CD14-positive monocyte (primary cell): ENCODE data around the gene NRG3. TPM values are rescaled to one million over a fixed set of nuclear protein-coding genes. Genes with fewer than 3 reads are reported as not detected.
A peak's percentile ranks its signal among the peaks of the same experiment; 100 is the strongest.

Experiments
- DNase-seq, 3 donors: peaks; one replicate each; pipeline ENCODE4 v3.0.0-alpha.2; 2011 to 2022
- H2AFZ ChIP-seq: 2 replicates; pipeline ENCODE4 v1.6.0; 2012; ENCODE audit warnings: mild to moderate bottlenecking, low read depth, low read length, inconsistent platforms; ENCODE audit not compliant: insufficient read depth, poor library complexity, severe bottlenecking
- H3K27ac ChIP-seq, 2 donors: 1 replicate in 1 of 2; 2 replicates in 1 of 2; pipeline ENCODE4 v1.5.1; 2012 to 2013; ENCODE audit warnings: low read length in 2 of 2, control low read depth in 1 of 2, inconsistent platforms in 1 of 2, low read depth in 1 of 2, mild to moderate bottlenecking in 1 of 2
- H3K27me3 ChIP-seq, 2 donors: one replicate each; pipeline versions ENCODE4 v1.6.0 to v1.6.1; 2011 to 2013; ENCODE audit warnings: low read length in 2 of 2; ENCODE audit not compliant: control insufficient read depth in 2 of 2, insufficient read depth in 2 of 2
- H3K36me3 ChIP-seq, 2 donors: replicated peaks in 1 of 2; 1 replicate in 1 of 2; 2 replicates in 1 of 2; pipeline versions ENCODE4 v1.5.1 to v1.6.1; 2012 to 2013; ENCODE audit warnings: low read length in 2 of 2, control low read depth in 1 of 2, inconsistent platforms in 1 of 2, mild to moderate bottlenecking in 1 of 2; ENCODE audit not compliant: insufficient read depth in 2 of 2, control insufficient read depth in 1 of 2
- H3K4me1 ChIP-seq, 2 donors: 1 replicate in 1 of 2; 2 replicates in 1 of 2; pipeline versions ENCODE4 v1.5.1 to v1.6.1; 2012 to 2013; ENCODE audit warnings: low read length in 2 of 2, control low read depth in 1 of 2, inconsistent platforms in 1 of 2, mild to moderate bottlenecking in 1 of 2, moderate library complexity in 1 of 2; ENCODE audit not compliant: insufficient read depth in 2 of 2, control insufficient read depth in 1 of 2
- H3K4me2 ChIP-seq: replicated peaks from 2 replicates; pipeline ENCODE3; 2012; ENCODE audit warnings: low read length, moderate library complexity, mild to moderate bottlenecking; ENCODE audit not compliant: poor library complexity, severe bottlenecking; ENCODE audit errors: extremely low read depth
- H3K4me3 ChIP-seq, 3 experiments: fragments of 200-600 bp in 1 of 3; sonication (generic) in 1 of 3; replicated peaks in 1 of 3; 1 replicate in 2 of 3; 2 replicates in 1 of 3; pipeline ENCODE4 v1.5.1; 2011 to 2013; ENCODE audit warnings: low read length in 3 of 3, mild to moderate bottlenecking in 3 of 3, control low read depth in 2 of 3, low read depth in 2 of 3, inconsistent platforms in 1 of 3, moderate library complexity in 1 of 3
- H3K79me2 ChIP-seq: 2 replicates; pipeline ENCODE4 v1.6.0; 2012; ENCODE audit warnings: mild to moderate bottlenecking, control low read depth, inconsistent platforms, low read length, moderate library complexity; ENCODE audit not compliant: insufficient read depth
- H3K9ac ChIP-seq: 2 replicates; pipeline ENCODE4 v1.6.0; 2017; ENCODE audit warnings: low read length, mild to moderate bottlenecking; ENCODE audit not compliant: insufficient read depth, poor library complexity, severe bottlenecking
- H3K9me3 ChIP-seq, 2 donors: replicated peaks in 1 of 2; 1 replicate in 1 of 2; 2 replicates in 1 of 2; pipeline versions ENCODE4 v1.5.1 to v1.6.1; 2012 to 2013; ENCODE audit warnings: low read length in 2 of 2, control low read depth in 1 of 2; ENCODE audit not compliant: control insufficient read depth in 1 of 2, insufficient read depth in 1 of 2
- H4K20me1 ChIP-seq: 2 replicates; pipeline ENCODE4 v1.6.0; 2012; ENCODE audit warnings: mild to moderate bottlenecking, low read length, control low read depth, moderate library complexity; ENCODE audit not compliant: insufficient read depth
- H3K27ac Mint-ChIP-seq, 7 donors: one replicate each; pipeline ENCODE4 v1.8.0; 2020; ENCODE audit warnings: mild to moderate bottlenecking in 7 of 7, mixed read lengths in 7 of 7, moderate library complexity in 6 of 7, inconsistent platforms in 2 of 7
- H3K27me3 Mint-ChIP-seq, 3 donors: one replicate each; pipeline ENCODE4 v1.8.0; 2021 to 2022; ENCODE audit warnings: low read depth in 3 of 3, mild to moderate bottlenecking in 3 of 3, mixed read lengths in 3 of 3, moderate library complexity in 3 of 3, inconsistent platforms in 1 of 3
- H3K36me3 Mint-ChIP-seq, 2 donors: one replicate each; pipeline ENCODE4 v1.8.0; 2020; ENCODE audit warnings: mixed read lengths in 2 of 2, inconsistent platforms in 1 of 2, mild to moderate bottlenecking in 1 of 2
- H3K4me1 Mint-ChIP-seq: one replicate; pipeline ENCODE4 v1.8.0; 2020; ENCODE audit warnings: mild to moderate bottlenecking, mixed read lengths
- H3K4me3 Mint-ChIP-seq, 2 donors: one replicate each; pipeline ENCODE4 v1.8.0; 2020; ENCODE audit warnings: mild to moderate bottlenecking in 2 of 2, mixed read lengths in 2 of 2, moderate library complexity in 1 of 2
- H3K9me3 Mint-ChIP-seq, 7 donors: one replicate each; pipeline ENCODE4 v1.8.0; 2020 to 2022; ENCODE audit warnings: mixed read lengths in 7 of 7, mild to moderate bottlenecking in 6 of 7, moderate library complexity in 6 of 7, inconsistent platforms in 2 of 7
- WGBS: methylation state at CpG from one replicate; pipeline ENCODE4 v1.1.5; 2013; ENCODE audit warnings: missing lambda C conversion rate; ENCODE audit not compliant: insufficient coverage; 5-methylcytosine and 5-hydroxymethylcytosine counted together
- intact Hi-C, 2 donors: fragments of 100-400 bp; cut with micrococcal nuclease; formaldehyde crosslinking; loops; one replicate each; pipeline versions ENCODE4 v1.15.0 to v1.15.1; 2023
- polyA plus RNA-seq, 3 donors: library from polyadenylated mRNA; depleted of rRNA in 1 of 3; unstranded in 2 of 3; stranded (reverse) in 1 of 3; fragments of 300-500 nt in 2 of 3; fragments of >200 nt in 1 of 3; fragmentation: Illumina TruSeq in 2 of 3; gene quantifications; 1 replicate in 2 of 3; 2 replicates in 1 of 3; pipeline ENCODE4 v1.2.3, GENCODE V29; 2012 to 2021
- TF ChIP-seq, protein P1 (sequence below): fragments of 200-600 bp; IDR thresholded peaks from one replicate; pipeline ENCODE4 v1.8.0; 2022; ENCODE audit warnings: antibody characterized with exemption, mild to moderate bottlenecking

Gene NRG3
- polyA plus RNA-seq, 3 donors = not detected

GRCh38 chr10:81872206-81872862 is 2.7 kb upstream of the NRG3 start:
- H3K9me3 ChIP-seq = peaks cover 0 to 26% of the 10 kb centered on the region in 2 donors
- H4K20me1 ChIP-seq = no peaks in the 10 kb centered on the region
- Mint-ChIP-seq H3K4me3 (peak overlapping the region in 1 of 2 donors; percentile 61), H3K27me3 (peaks cover 46 to 56% (median 51%) of the 10 kb centered on the region in 3 donors), H3K27ac (no peak overlapping the region), H3K9me3 (peaks cover 0 to 14% (median 10%) of the 10 kb centered on the region in 7 donors), H3K4me1 (peaks cover 3% of the 10 kb centered on the region), H3K36me3 (peaks cover 3% of the 10 kb centered on the region in 2 donors)
- intact Hi-C loops = no loop called here
- no peak overlapping the region for H3K9ac ChIP-seq
- no peak overlapping the region for H3K4me3 ChIP-seq
- TF ChIP-seq, protein P1, sequence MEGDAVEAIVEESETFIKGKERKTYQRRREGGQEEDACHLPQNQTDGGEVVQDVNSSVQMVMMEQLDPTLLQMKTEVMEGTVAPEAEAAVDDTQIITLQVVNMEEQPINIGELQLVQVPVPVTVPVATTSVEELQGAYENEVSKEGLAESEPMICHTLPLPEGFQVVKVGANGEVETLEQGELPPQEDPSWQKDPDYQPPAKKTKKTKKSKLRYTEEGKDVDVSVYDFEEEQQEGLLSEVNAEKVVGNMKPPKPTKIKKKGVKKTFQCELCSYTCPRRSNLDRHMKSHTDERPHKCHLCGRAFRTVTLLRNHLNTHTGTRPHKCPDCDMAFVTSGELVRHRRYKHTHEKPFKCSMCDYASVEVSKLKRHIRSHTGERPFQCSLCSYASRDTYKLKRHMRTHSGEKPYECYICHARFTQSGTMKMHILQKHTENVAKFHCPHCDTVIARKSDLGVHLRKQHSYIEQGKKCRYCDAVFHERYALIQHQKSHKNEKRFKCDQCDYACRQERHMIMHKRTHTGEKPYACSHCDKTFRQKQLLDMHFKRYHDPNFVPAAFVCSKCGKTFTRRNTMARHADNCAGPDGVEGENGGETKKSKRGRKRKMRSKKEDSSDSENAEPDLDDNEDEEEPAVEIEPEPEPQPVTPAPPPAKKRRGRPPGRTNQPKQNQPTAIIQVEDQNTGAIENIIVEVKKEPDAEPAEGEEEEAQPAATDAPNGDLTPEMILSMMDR = no peak
- H3K79me2 ChIP-seq = no peaks in the 10 kb centered on the region
- no peak for DNase-seq
- no peaks in the 10 kb centered on the region for H3K4me1 ChIP-seq
- no peak overlapping the region for H2AFZ ChIP-seq
- H3K4me2 ChIP-seq = no peak overlapping the region
- no peak overlapping the region for H3K27ac ChIP-seq
- H3K27me3 ChIP-seq = peaks cover 39 to 51% of the 10 kb centered on the region in 2 donors
- WGBS = 72% methylated on average over 4 of the region's 6 CpGs
- no peaks in the 10 kb centered on the region for H3K36me3 ChIP-seq

DNA sequence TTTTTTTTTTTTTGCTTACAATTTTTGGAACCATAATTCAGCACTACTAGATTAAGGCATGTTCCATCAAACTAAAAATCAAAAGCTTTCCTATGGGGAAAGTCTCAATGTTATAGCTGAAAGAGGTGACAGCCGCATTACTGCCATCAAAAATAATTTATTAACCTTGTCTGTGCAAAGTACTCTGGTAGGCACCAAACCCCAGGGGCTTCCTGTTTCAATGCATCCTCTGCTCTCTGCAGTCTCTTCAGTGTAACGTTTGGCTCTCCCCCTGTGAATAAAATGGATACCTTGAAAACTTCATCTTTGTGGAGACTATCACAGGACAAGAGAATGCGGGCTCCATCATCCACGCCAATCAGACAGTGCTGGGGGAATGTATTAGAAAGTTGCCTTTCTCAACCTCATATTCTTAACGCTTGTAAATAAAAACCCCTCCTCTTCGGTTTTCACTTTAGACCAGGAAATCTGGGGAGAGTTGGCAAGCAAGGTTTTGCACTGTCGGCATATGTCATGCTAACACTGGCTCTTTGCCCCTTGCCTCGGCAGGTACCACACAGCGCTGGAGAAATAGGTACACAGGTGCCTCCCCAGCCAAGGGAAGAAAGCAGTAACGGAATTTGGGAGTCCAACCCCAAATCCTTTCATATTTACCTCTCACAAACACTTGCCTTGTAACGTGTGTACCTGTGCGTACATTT is 1.6 kb upstream of the NRG3 start:
- intact Hi-C loops = no loop called here
- 20% methylated on average over 2 of the region's 12 CpGs for WGBS
- peaks cover 45 to 61% of the 10 kb centered on the region in 2 donors for H3K27me3 ChIP-seq

More for the DNA sequence above, 1.6 kb upstream of the NRG3 start:
- Histone ChIP-seq H3K9ac (no peak overlapping the region), H3K79me2 (no peaks in the 10 kb centered on the region), H3K36me3 (no peaks in the 10 kb centered on the region), H3K4me2 (no peak overlapping the region), H3K4me1 (no peaks in the 10 kb centered on the region), H2AFZ (no peak overlapping the region), H4K20me1 (no peaks in the 10 kb centered on the region), H3K27ac (no peak overlapping the region), H3K4me3 (no peak overlapping the region), H3K9me3 (peaks cover 0 to 26% of the 10 kb centered on the region in 2 donors)
- no peak overlapping the region for H3K27ac Mint-ChIP-seq
- H3K4me3 Mint-ChIP-seq = peak overlapping the region in 1 of 2 donors; percentile 51
- DNase-seq = no peak
- H3K9me3 Mint-ChIP-seq = peaks cover 0 to 14% (median 12%) of the 10 kb centered on the region in 7 donors
- peaks cover 52 to 63% (median 57%) of the 10 kb centered on the region in 3 donors for H3K27me3 Mint-ChIP-seq
- peaks cover 3% of the 10 kb centered on the region in 2 donors for H3K36me3 Mint-ChIP-seq
- H3K4me1 Mint-ChIP-seq = peaks cover 3% of the 10 kb centered on the region
- TF ChIP-seq, protein P1 = no peak
